Fibroblast of skin of abdomen (primary cell): ENCODE measurements around the gene GMDS.

Experiments used
- DNase-seq: peaks from one replicate; pipeline ENCODE4 v3.0.0-alpha.2; 2013

GMDS gene

DNA sequence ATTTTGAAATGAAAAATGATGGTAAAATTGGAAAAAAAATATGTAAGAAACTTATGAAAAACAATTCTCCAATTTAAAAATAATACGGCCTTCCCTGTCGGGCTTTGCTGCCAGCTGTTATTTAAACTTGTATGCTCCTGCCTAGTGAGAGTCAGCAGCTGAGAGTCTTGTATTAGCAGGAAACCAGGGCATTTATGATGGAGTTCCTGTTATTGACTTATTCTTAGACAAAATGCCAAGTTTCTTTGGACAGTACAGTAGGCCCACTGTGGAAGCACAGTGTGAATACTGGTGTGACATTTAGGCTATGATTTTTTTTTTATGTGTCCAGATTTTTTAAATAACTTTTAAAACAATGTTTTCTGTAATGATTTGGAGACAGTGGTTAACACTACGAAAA is 42.1 kb downstream of the GMDS start:
- no peak for DNase-seq

DNA sequence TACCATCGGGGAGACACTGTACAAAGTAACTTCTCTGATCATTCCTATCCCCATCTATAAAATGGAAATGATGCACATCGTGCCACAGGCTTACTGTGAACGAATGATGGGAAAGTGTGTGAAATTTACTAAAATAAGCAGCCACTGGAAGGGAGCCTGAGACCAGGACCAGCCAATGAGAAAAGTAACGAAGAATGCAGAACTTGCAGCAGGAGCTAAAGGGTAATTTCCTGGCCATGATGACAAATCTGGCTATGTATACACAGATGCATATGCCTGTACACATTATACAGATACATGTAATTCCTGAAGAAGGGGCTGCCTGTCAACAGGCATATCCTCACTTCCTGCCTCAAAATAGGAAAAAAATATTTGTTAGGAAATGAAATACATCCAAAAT is 47.4 kb downstream of the GMDS start:
- no peak for DNase-seq

DNA sequence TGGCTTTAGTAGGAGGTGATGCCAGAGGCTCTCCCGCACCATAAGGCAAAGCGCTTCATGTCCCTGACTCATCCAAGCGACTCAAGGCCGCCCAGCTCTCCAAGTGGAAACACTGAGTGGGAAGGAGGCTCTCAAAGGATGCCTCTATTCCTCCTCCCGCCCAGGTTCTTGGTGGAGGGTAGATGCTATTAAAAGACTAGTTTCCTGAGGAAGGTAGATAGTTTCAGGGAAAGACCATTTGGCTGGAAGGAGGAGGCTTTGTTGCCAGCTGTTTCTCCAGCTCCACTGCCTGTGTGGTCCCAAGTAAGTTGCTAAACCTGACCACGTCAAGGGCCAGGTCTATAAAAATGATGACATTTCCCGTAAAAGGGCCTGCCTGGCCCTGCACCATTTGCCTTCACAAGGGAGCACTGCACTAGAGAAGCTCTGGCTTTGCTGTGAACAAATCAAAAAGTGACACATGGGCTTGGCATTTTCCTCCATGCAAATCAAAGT is 48.2 kb downstream of the GMDS start:
- DNase-seq, result peak; percentile 74

DNA sequence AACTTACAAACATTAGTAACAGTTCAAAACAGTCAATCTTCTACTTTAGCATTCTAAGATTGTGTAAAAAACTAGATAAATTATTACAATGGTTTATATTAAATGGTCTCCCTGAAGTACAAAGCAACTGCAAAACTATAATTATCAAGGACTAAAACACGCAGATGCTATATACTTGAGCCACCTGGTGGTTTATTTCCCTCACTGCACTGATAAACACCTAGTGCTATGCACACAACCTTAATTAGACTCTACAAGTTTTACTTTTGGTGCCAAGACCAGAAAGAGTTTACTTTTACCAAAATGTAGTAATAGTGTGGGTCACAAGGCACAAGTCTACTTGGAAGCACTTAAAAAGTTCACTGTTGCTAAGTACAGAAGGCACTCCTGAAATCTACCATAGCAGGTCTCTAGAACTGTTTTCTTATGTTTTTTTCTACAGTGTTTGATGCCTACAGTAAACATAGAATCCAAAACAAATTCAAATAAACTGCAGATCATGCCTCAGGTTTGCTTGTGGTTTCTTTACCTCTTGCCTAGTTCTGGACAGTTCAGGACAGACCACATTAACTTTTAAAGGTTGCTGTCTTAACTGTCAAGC is 49.2 kb downstream of the GMDS start:
- DNase-seq, result peak; percentile 48

DNA sequence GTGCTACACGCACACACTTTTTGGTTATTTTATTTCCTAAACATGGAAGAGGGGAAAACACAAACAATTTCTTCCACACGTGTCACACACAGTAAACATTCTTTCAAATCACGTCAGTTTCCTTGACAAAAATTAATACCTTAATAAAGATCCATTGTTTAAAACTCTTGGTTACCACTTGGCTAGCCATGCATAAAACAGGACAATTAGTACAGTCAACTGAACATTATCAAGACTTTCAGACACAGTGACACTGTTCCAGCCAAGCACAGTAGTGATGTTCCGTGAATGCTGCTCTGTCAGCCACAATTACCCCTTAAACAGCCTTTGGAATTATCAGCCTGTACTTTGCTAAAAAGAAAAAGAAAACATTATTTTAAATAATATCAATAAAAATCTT is 50.8 kb downstream of the GMDS start:
- no peak for DNase-seq

DNA sequence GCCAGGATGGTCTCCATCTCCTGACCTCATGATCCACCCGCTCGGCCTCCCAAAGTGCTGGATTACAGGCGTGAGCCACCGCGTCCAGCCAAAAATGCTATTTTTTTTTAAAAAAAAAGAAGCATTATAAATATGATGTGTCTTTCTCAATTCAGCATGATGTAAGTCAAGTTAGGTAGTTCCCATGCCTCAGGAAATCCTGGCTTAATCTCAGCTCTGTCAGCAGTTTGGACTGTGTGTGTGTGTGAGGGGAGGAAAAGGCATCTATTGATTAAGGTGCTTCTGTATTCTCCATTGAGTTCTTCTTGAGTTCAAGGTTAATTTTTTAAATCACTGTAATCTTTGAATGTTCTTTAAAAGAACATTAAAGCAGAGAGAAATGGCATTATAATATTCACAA is 51.5 kb downstream of the GMDS start:
- DNase-seq, result no peak

DNA sequence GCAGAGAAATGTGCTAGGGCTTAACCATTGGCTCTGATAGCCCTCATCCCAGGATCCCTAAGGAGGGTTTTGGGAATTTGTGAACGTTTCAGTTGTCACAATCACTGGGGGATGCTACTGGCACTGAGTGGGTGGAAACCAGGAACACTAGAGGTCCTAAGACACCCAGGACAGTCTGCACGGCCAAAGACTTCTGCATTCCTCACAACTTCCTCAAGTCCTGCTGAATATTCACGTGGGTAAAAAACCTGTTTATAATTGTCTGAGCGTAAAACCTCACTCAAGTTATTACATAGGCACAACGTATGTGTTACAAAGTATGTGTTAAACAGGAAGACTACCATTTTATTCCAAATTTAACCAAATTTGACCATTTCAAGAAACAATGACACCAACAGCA is 52.4 kb downstream of the GMDS start:
- no peak for DNase-seq

DNA sequence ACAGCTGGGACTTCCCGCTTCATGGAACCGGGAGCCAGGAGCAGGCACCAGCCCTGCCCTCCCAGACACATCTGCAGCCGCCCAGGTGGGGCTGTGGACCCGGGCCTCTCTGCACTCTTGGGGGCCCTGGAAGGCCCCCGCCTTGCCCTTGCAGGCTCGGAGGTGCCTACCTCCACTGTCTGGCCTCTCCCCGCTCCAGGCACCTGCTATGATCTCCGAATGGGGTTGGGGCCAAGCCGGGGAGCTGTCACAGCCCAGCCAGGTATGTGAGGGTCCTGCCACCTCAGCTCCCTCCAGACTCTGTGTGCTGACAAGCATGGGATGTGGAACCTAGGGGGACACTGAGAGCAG is 54.0 kb downstream of the GMDS start:
- no peak for DNase-seq

DNA sequence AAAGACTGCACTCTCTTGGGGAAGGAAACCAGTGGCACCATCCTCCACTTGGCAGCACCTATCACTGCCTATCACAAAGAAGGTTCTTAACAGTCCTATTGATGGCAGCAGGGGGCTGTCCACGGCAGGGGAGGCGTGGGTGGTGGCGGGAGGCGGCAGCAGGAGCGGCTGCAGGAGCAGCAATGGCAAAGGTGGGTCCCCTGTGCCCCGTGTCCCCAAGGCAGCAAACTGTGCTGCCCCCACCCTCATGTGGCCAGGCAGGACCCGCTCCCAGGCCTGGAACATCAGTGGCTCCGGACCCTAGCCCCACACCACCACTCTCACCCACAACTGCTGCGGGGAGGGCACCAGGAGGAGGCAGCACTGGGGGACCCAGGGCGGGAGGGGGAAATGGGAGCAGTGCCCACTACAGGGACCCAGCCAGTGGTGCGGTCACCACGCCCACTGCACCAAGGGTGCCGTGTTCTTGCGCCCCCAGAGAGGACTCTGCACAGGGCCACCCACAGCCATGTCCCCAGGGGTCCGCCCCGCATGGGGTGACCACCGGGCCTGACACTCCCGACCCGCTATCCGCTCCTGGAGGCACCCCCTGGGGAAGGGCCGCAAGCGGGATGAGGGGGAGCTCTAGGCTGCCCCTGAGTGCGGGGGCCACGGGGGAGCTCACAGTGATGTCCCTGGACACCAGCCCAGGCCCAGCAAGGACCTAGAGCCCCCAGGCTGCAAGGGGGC is 54.6 kb downstream of the GMDS start:
- no peak for DNase-seq

DNA sequence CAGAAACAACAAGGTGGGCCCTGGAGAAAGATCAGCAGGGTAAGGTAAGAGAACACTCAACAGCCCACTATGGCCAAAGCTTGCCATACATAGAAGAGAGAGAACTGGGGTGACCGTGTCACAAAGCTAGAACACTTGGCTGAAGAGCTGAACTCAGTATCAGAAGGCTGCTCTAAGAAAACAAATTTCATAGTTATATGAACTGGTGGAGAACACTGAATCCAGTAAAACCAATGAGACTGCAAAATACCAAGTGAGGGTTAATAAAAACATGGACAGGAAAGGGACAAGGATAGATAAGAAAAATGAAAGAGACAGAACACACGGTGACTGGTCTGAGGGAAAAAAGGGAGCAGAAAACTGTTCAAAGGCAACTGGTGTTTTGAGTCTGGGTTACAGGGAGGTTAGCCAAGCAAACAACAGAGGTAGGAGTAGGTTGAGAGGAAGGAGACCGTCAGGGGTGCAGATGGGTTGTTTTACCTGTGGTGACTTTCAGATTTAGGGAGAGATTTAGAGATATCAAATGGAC is 56.5 kb downstream of the GMDS start:
- DNase-seq, result no peak

DNA sequence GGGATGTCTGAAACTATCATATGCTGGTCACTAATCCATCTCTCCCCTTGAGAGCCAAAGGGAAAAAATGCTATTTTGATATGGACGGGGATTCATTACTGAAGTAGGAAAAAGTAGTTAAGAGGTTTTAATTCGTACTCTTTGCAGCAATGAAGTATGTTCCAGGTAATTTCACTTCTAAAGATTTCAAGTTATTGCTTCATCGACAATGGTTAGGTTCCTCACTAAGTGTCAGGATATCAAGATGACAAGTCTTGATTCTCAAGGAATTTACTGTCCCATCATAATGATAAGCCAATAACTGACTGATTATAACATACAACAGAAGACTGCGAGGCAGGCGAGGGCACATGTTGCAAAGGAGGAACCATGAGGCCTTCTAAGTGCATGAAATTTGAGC is 57.0 kb downstream of the GMDS start:
- no peak for DNase-seq

DNA sequence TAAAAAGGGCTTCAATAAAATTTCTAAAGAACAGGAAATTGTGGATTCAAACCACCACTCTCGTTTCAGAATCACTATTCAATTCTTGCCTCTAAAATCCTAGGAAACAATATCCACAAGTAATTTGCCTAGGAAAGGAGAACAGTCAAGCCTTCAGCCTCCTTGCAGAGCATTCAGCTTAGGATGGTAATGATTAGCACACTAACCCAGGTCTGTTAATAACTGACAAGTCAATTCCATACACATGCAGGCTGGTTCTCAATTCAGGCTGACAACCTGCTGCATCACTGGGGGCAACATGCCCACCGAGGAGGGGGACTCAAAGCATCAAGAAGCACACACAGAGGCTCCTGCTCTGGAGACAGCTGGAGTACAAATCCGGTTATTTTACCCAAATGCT is 57.6 kb downstream of the GMDS start:
- no peak for DNase-seq

DNA sequence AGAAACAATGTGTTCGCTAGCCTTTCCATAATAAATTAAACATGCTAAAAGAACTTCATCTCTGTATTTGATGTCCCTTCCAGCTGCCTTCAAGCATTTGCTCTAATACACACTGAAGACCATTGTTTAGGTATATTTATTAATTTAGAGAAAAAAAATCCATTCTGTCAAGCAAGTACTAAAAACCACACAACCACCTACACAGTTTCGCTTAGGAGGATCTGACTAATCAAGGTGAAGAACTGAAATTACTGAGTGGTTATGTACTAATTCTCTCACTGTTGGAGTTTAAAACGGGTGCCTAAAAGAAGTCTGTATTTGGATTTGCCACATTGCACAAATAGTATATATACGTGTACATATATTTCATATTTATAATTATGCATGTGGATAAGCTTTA is 58.9 kb downstream of the GMDS start:
- DNase-seq, result no peak

DNA sequence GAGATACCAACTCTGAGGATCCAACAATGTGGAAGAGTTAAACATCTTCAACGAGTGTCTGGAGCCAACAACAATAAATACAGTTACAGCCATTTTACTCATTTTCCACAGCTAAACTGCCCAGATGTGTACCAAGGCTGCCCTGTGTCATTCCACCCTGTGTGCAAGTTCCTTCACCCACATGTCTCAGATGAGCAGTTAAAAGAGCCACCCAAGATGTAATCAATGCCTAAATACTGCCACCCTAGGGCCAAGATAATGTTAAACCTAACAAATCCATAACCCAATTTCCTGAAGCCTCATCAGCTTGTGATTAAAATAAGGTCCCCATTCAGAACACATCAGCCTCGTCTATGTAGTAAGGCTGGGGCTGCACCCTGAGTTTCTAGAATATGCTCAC is 59.9 kb downstream of the GMDS start:
- DNase-seq, result no peak

DNA sequence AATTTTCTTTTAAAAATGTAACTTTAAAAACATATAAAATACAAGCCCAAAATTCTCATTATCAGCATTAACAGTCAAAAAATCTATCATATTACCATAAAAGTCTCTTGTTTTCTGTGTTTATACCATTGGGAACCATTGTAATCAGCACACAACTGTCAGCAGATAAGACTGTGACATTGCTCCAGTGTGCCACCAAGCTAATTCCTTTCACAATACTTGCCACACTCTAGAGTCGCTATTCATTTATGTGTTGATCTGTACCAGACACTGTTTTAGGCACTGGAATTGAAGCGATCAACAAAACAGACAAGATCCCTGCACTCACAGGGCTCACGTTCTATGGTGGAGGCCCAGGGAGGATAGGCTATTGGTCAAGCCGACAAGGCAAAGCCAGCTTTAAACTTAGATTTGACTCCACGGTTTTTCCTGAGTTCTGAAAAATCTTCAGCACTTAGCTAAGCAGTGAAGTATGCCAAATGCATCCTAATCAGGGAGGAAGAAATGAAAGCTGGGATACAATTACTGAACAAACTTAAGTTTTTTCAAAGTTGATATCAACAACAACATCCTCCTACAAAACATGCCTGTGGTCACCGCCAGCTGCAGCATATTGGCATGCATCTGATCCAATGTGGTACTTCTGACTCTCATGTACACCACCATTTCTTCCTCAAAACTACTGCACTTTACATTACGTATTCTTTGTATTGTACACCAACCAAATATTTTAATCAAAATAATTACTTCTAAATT is 60.5 kb downstream of the GMDS start:
- no peak for DNase-seq

DNA sequence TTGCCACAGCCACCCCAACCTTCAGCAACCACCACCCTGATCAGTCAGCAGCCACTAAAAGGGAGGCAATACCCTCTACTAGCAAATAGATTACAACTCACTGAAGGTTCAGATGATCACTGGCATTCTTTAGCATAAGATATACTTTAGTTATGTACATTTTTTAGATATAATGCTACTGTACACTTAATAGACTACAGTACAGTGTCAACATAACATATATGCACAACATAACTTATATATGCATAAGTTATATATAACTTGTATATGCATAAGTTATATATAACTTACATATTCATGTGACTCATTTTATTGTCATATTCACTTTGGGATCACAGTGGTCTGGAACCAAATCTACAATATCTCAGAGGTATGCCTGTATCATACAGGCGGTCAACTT is 61.7 kb downstream of the GMDS start:
- DNase-seq, result no peak

DNA sequence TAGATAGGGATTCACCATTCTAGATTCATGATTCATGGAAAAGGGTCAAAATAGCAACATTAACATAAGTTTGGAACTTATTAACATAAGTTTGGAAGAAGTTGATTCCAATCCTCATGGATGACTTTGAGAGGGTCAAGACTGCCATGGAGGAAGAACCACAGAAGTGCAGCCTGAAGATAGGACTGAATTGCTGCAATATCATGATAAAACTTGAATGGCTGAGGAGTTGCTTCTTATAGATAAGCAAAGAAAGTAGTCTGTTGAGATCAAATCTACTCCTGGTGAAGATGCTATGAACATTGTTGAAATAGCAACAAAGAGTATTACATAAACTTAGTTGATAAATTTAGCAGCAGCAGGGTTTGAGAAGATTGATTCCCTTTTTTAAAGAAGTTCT is 62.2 kb downstream of the GMDS start:
- no peak for DNase-seq

DNA sequence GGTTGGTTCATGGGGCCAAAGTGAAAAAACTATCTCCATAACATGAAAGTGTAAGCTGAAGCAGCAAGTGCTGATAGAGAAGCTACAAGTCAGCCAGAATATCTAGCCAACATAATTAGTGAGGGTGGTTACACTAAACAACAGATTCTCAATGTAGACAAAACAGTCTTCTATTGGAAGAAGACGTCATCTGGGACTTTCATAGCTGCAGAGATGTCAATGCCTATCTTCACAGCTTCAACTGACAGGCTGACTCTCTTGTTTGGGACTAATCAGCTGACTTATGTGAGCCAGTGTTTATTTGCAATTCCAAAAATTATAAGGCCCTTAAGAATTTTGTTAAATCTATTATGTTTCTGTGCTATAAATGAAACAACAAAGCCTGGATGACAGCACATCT is 63.2 kb downstream of the GMDS start:
- DNase-seq, result no peak

DNA sequence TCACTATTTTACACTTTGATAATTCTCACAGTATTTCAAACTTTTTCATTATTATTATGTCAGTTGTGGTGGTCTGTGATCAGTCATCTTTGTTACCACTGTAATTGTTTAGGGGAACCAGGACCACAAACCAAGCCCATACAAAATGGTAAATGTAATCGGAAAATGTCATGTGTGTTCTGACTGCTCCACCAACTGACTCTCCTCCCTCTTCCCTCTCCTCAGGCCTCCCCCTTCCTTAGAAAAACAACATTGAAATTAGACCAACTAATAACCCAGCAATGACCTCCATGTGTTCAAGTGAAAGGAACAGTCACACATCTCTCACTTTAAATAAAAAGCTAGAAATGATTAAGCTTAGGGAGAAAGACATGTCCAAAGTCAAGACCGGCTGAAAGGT is 63.8 kb downstream of the GMDS start:
- no peak for DNase-seq

DNA sequence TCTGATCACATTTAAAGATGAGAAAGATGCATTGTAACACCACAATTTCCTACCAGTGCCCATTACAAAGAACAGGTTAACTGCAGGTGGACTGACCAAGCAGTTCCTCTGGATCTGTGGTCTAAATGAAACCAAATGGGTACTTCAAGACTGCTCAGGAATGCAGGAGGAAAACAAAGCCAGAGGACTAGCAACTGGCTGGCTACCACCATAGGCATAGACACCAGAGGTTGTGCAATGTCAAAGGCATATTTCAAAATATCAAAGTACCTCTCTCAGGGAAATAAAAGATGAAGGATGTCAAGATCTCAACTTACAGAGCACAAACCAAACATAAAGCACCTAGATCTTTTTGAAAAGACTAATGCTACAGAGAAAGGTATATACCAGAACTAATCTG is 65.5 kb downstream of the GMDS start:
- DNase-seq, result no peak

DNA sequence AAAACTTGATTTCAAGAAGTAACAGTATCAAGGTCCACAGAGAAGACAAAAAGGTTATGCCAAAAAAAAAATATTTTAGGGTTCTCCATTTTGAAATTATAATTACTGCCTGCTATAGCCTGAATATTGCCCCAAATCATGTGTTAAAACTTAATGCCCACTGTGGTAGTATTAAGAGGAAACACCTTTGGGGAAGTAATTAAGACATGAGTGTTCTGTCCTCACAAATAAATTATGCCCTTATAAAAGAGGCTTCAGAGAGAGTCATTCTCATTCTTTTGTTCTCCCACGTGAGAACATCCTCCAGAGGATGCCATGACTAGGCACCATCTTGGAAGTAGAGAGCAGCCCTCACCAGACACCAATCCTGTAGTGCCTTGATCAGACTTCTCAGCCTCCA is 66.2 kb downstream of the GMDS start:
- no peak for DNase-seq

DNA sequence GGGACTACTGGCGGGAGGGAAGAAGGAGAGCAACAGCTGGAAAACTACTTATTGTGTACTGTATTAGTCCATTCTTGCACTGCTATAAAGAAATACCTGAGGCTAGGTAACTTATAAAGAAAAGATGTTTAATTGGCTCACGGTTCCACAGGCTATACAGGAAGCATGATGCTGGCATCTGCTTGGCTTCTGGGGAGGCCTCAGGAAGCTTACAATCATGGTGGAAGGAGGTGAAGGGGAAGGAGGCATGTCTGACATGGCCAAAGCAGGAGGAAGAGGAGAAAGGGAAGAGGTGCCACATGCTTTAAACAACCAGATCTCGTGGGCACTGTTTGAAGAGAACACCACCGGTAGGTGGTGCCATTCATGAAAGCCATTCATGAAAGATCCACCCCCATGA is 67.3 kb downstream of the GMDS start:
- no peak for DNase-seq

DNA sequence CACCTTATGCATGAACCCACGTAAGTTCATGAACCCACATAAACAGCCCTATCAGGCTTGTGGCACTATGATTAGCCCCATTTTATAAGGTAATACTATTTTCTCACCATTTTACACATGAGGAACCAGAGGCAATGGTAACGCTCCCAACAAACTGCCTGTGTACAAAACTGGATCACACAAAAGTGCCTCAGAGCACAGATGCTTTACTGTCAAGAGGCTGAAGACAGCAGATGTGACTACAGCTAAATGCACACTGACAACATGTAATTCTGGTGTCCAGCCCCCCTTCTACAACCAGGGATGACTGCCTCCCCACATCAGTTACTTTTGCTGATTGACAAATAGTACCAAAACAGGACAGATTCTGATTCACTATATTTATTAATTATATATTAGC is 69.6 kb downstream of the GMDS start:
- no peak for DNase-seq
